Thyroid gland (tissue), 4 donors: Measurements from ENCODE around the gene H3-3A. TPM values are rescaled to one million over a fixed set of nuclear protein-coding genes. Genes with fewer than 3 reads are reported as not detected.

Experiments
- DNase-seq, 2 donors: peaks; one replicate each; pipeline ENCODE4 v3.0.0-alpha.2; 2019
- H3K27ac ChIP-seq, 3 donors: fragments of 200-600 bp; sonication (generic); 1 replicate in 2 of 3; 2 replicates in 1 of 3; pipeline ENCODE4 v1.5.1; 2016 to 2019; ENCODE audit warnings: mild to moderate bottlenecking in 1 of 3, moderate library complexity in 1 of 3
- H3K27me3 ChIP-seq: fragments of 200-600 bp; sonication (generic); one replicate; pipeline ENCODE4 v1.5.1; 2019
- H3K36me3 ChIP-seq, 2 donors: fragments of 200-600 bp; sonication (generic); one replicate each; pipeline ENCODE4 v1.5.1; 2016 to 2019
- H3K4me1 ChIP-seq, 2 donors: fragments of 200-600 bp; sonication (generic); one replicate each; pipeline ENCODE4 v1.5.1; 2017 to 2019
- H3K4me3 ChIP-seq, 3 donors: fragments of 200-600 bp; sonication (generic); replicated peaks in 1 of 3; 1 replicate in 2 of 3; 2 replicates in 1 of 3; pipeline ENCODE4 v1.5.1; 2016; ENCODE audit warnings: mild to moderate bottlenecking in 1 of 3
- H3K9me3 ChIP-seq: fragments of 200-600 bp; sonication (generic); one replicate; pipeline ENCODE4 v1.5.1; 2017
- POLR2A ChIP-seq, 2 donors: fragments of 450-650 bp; IDR thresholded peaks; one replicate each; pipeline ENCODE4 v1.6.1; 2017; ENCODE audit warnings: antibody characterized with exemption in 2 of 2, mild to moderate bottlenecking in 2 of 2, moderate library complexity in 1 of 2
- WGBS, 2 donors: methylation state at CpG; one replicate each; pipeline ENCODE4 v1.1.5; 2017; 5-methylcytosine and 5-hydroxymethylcytosine counted together
- intact Hi-C: fragments of 100-400 bp; cut with DNase I; formaldehyde crosslinking; loops from one replicate; pipeline ENCODE4 v1.15.1; 2023
- total RNA-seq, 4 donors: library from RNA; depleted of rRNA; stranded (reverse); fragments of >200 nt; gene quantifications; one replicate each; pipeline ENCODE4 v1.2.3, GENCODE V29; 2016
- TF ChIP-seq, protein P1 (sequence below), 6 experiments: fragments of 200-600 bp in 3 of 6; fragments of 450-650 bp in 3 of 6; sonication (generic) in 3 of 6; IDR thresholded peaks; one replicate each; pipeline ENCODE4 v1.5.1; 2016 to 2019; ENCODE audit warnings: antibody characterized with exemption in 6 of 6, mild to moderate bottlenecking in 2 of 6, inconsistent platforms in 1 of 6, moderate library complexity in 1 of 6

The H3-3A gene
- total RNA-seq, 4 donors from 2014 or later: 304 to 610 (median 445) TPM

DNA sequence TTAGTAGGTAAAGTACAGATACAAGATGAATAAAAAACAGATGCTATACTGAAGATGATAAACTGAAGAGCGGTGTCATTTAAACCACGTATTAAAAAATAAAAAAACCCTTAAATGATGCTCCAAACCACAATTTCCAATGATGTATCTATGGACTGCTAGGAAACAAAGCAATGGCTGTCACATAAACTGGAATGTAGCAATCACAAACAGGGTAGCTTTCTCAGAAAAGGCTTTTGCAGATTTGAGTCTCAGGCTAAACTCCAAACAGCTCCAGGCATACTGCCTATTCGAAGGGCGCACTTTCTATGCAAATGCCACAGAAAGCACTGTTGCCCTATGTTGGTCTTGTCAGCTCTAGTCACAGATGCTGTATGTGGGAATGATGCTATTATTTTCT is 12.4 kb upstream of the H3-3A start:
- Histone ChIP-seq H3K9me3 (no peaks in the 10 kb centered on the region), H3K27ac (no peak overlapping the region), H3K4me3 (no peak overlapping the region), H3K36me3 (no peaks in the 10 kb centered on the region), H3K27me3 (no peaks in the 10 kb centered on the region), H3K4me1 (no peaks in the 10 kb centered on the region)
- no peak for TF ChIP-seq POLR2A (IDR thresholded peaks at IDR 0.05)
- TF ChIP-seq, protein P1, sequence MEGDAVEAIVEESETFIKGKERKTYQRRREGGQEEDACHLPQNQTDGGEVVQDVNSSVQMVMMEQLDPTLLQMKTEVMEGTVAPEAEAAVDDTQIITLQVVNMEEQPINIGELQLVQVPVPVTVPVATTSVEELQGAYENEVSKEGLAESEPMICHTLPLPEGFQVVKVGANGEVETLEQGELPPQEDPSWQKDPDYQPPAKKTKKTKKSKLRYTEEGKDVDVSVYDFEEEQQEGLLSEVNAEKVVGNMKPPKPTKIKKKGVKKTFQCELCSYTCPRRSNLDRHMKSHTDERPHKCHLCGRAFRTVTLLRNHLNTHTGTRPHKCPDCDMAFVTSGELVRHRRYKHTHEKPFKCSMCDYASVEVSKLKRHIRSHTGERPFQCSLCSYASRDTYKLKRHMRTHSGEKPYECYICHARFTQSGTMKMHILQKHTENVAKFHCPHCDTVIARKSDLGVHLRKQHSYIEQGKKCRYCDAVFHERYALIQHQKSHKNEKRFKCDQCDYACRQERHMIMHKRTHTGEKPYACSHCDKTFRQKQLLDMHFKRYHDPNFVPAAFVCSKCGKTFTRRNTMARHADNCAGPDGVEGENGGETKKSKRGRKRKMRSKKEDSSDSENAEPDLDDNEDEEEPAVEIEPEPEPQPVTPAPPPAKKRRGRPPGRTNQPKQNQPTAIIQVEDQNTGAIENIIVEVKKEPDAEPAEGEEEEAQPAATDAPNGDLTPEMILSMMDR (IDR thresholded peaks at IDR 0.05): no peak
- WGBS, 2 donors: 84 to 95% methylated on average over 4 of the region's 4 CpGs
- intact Hi-C loops: loop anchor here (10.0 kb wide), 1 partner anchor 45 kb away; no protein-coding TSS in a partner anchor
- DNase-seq: no peak

DNA sequence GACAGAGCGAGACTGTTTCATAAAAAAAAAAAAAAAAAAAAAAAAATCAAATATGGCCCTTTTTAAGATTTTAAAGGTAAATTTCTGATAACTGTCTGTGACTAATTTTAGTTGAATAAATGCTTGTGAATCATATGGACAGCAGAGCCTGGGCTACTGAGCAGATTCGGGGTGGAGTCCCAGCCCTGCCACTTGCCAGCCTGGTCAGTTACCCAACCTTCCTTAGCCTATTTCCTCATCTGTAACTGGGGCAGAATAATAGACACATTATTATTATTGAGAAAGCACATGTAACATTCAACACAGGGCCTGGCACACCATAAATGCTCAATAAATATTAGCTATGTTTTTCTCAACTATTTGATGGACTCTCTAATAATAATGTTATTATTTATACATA is 11.2 kb upstream of the H3-3A start:
- Histone ChIP-seq H3K9me3 (no peaks in the 10 kb centered on the region), H3K4me1 (no peaks in the 10 kb centered on the region), H3K27me3 (no peaks in the 10 kb centered on the region), H3K36me3 (no peaks in the 10 kb centered on the region), H3K4me3 (no peak overlapping the region), H3K27ac (no peak overlapping the region)
- intact Hi-C loops: loop anchor here (10.0 kb wide), 1 partner anchor 47 kb away; no protein-coding TSS in a partner anchor
- 93 to 95% methylated on average over 2 of the region's 2 CpGs for WGBS, 2 donors
- TF ChIP-seq POLR2A (IDR thresholded peaks at IDR 0.05): no peak
- TF ChIP-seq, protein P1 (IDR thresholded peaks at IDR 0.05): no peak
- DNase-seq: no peak

DNA sequence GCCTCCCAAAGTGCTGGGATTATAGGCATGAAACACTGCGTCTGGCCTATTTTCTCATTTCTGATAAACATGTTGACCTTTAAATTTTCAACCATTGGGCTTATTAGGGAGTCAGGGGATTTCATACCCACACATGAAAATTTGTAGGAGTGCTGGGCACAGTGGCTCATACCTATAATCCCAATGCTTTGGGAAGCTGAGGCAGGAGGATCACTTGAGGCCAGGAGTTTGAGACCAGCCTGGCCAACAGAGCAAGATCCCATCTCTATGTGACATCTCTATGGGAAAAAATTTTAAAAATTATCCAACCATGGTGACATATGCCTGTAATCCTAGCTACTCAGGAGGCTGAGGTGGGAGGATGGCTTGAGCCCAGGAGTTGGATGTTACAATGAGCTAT is 10.5 kb upstream of the H3-3A start:
- no peaks in the 10 kb centered on the region for H3K27me3 ChIP-seq
- 100% methylated on average over 1 of the region's 1 CpG for WGBS, 2 donors
- DNase-seq: no peak
- H3K4me1 ChIP-seq: no peaks in the 10 kb centered on the region
- no peaks in the 10 kb centered on the region for H3K36me3 ChIP-seq
- H3K4me3 ChIP-seq: no peak overlapping the region
- intact Hi-C loops: loop anchor here (10.0 kb wide), 1 partner anchor 47 kb away; no protein-coding TSS in a partner anchor
- H3K27ac ChIP-seq: no peak overlapping the region
- no peaks in the 10 kb centered on the region for H3K9me3 ChIP-seq
- TF ChIP-seq, protein P1 (IDR thresholded peaks at IDR 0.05): no peak
- no peak for TF ChIP-seq POLR2A (IDR thresholded peaks at IDR 0.05)

DNA sequence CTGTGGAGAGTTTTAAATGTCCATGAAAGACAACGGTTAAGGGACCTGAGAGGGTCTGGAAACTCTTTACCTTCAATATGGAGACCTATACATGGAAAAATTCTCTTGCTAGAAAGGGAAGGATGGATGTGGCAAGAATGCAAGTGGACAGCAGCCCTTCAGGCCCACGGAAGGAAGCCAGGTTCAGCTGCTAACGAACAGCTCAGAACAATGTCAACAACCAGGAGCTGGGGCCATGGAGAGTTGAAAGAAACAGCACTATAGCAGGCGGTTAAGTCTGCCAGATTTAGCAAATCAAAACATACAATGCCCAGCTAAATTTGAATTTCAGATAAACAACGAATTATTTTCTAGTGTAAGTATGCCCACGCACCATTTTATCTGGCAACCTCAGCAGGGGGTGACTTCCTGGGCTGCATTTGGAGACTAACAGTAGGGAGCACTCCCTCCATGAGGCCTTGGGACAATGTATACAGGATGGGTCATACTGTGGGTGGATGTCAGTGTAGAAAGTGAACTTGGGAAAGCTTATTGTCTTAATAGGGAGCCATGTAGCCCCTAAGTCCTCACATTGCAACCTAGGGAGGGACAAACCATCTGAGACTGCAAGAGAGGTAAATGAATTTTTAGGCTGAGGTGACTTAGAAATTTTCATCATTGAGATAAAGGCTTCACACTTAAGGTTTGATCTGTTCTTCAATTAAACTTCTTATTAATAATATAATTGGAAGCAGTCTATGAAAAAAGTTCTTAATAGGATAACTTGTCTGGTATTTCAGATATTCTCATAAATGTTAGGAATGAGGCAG is 7.8 kb upstream of the H3-3A start:
- no peak for DNase-seq
- Histone ChIP-seq H3K4me1 (no peaks in the 10 kb centered on the region), H3K27me3 (no peaks in the 10 kb centered on the region), H3K36me3 (no peaks in the 10 kb centered on the region), H3K27ac (no peak overlapping the region), H3K9me3 (no peaks in the 10 kb centered on the region), H3K4me3 (no peak overlapping the region)
- intact Hi-C loops: loop anchor here (10.0 kb wide), 1 partner anchor 50 kb away; no protein-coding TSS in a partner anchor
- WGBS, 2 donors: 57% methylated on average over 6 of the region's 6 CpGs
- no peak for TF ChIP-seq POLR2A (IDR thresholded peaks at IDR 0.05)
- TF ChIP-seq, protein P1 (IDR thresholded peaks at IDR 0.05): no peak

DNA sequence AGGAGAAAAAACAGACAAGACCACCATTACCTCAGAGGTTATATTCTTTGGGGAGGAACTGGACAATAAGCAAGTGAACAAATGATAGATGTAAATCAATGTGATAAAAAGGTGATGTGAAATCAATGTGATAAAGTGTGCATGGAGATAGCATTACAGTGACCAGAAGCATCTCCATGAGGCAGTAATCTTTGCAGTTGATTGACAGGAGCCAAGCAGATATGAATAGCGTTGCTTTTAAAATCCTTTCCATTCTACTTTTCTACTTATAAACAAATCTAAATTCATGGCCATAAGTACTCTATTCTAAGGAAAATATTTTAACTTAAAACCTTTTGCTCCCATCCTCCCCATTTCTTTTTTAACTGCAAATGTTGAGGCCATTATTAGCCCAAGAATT is 2.8 kb upstream of the H3-3A start:
- no peak overlapping the region for H3K27ac ChIP-seq
- H3K27me3 ChIP-seq: no peaks in the 10 kb centered on the region
- TF ChIP-seq, protein P1 (IDR thresholded peaks at IDR 0.05): no peak
- no peak for TF ChIP-seq POLR2A (IDR thresholded peaks at IDR 0.05)
- H3K9me3 ChIP-seq: no peaks in the 10 kb centered on the region
- H3K4me1 ChIP-seq: peaks cover 6 to 7% of the 10 kb centered on the region in 2 donors
- intact Hi-C loops: loop anchor here (5.0 to 10.0 kb wide), 2 partner anchors 55 to 63 kb away; no protein-coding TSS in a partner anchor
- H3K36me3 ChIP-seq: no peaks in the 10 kb centered on the region
- no peak for DNase-seq
- 97 to 98% methylated on average over 1 of the region's 1 CpG for WGBS, 2 donors
- H3K4me3 ChIP-seq: no peak overlapping the region
